Activated CD4-positive, CD25-positive, alpha-beta regulatory T cell treated with anti-CD3 and anti-CD28 coated beads, Interleukin-2, amount 50 U/mL, for 16 hours (primary cell): ENCODE measurements around the gene GPS1.
A peak's percentile ranks its signal among the peaks of the same experiment; 100 is the strongest.

ENCODE experiments used
- DNase-seq: peaks from one replicate; pipeline ENCODE4 v3.0.0-alpha.2; 2020; ENCODE audit warnings: low read depth, low spot score

The GPS1 gene

DNA sequence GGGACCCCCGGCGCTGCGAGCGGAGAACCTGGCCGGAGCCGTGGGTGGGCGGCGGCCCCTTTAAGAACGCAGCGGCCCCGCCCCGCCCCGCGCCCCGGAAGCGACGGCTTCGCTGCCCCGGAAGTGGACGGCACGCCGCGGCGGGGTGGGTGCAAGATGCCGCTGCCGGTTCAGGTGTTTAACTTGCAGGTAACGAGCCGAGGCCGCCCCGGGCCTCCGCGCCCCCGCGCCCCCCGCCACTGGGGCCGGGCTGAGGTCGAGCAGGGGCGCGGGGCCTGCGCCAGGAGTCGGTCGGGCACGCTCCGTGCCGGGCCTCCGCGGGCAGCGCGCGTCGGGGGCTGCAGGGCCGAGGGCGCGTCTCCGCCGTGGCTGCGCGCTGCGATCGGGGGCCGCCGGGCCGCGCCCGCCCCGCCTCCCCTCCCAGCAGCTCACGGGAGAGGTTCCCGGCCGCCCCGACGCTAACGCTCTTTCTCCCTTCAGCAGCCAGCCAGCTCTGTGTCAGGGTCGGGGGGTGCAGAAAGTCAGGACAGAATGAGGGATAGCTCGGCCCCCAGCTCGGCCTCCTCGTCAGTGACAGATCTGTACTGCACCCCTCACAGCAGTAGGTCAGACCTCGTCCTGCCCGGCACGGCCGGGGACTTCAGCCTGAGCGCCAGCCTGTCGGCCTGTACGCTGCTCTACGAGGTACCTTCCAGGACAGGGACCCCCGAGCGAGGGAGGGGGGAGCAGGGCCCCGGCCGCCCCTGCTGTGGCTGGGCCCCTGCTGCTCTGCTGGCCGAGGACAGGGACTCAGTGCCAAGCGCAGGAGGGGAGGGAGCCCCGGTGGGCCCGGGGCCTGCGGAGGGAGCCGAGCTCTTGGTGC is at the start of gene GPS1, which contains the start of gene RFNG:
Gene GPS1, plus strand, starts transcription at position 123 of the 862 bp plus-strand sequence. Its CDS starts 34 bp downstream, at position 157.
Gene RFNG, minus strand, starts transcription at position 36 of the 862 bp plus-strand sequence. CDS start 45 bp downstream, outside the sequence.
- DNase-seq, result peak; percentile 75

DNA sequence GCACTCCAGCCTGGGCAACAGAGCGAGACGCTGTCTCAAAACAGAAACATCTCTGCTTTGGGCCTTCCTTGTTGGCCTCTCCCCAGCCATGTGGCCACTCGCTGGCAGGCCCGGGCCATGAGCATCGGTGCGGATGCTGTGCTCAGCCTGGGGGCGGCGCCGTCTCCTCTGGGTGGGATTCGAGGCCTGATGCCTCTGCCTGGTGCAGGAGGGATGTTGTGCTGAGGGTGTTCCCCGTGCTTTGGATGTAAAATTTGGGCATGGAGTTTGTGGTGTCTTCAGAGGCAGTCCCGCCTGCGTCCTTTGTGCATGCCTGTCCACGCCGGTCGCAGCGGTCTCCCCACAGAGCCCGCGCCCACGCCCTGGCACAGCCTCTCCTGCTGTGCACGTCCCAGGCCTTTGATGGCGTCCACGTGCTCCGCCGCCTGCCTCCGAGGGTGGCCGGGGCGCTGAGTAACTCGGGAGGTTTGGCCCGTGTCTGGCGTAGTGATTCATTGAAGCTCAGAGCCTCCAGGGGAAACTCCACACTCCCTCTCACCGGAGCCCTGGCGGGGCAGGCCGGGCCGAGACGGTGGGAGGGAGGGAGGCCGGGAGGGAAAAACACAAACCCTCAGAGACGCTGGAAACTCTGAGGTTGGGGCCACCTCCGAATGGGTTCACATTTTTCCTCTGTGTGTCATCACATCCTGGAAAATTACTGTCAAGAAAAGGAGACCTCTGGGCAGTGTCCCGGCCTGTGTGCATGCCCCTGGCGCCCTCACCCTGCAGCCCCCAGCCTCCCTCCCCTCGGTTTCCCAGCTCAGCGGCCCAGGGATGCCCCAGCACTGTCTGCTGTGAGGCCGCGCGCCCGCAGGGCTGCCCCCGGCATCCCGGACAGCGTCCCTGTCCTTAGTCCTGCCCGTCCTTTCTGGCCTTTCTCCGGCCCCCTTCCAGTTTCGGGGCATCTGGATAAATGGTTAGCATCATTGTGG is 48.0 kb upstream of the GPS1 start:
- no peak for DNase-seq

DNA sequence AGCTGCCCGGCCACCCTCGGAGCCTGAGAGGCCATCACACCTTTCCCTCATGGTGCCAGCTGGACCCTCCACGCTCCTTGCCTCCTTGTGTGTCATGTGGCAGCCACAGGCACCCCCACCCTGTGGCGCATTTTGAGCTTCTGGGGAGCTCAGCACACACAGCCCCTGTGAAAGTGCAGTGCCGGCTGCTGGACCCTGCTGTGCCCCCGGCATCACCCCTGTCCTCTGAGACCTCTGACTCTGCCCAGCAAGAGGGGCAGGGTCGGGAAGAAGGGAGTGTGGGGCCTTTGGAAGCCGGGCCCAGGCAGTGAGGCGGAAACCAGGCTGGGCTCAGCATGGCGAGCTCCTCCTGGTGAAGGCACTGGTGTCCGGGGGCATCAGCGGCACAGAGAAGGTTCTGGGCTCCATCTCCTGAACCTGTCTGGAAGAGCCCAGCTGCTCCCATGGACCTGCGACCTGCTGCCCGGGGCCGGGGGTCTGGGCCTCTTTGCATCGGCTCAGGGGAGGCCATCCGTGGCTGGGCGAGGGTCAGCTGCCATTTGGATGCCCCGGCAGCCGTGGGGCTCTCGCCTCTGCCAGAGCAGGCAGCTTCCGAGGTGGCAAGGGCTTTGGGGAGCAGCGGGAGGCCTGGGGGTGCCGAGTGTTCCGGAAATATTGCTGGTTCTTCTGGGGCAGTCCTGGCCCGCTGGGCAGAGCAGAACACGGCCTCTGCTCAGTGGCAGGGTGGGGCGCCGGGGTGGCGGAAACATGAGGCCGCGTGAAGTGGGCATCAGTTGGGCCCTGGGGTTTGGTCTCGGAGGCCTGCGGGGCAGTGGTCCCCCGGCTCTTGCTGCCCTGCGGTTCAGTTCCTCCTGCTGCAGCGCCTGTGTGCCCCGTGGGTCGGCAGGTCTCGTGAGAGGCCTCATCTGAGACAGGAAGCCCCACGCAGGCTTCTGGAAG is 46.9 kb upstream of the GPS1 start:
- no peak for DNase-seq

DNA sequence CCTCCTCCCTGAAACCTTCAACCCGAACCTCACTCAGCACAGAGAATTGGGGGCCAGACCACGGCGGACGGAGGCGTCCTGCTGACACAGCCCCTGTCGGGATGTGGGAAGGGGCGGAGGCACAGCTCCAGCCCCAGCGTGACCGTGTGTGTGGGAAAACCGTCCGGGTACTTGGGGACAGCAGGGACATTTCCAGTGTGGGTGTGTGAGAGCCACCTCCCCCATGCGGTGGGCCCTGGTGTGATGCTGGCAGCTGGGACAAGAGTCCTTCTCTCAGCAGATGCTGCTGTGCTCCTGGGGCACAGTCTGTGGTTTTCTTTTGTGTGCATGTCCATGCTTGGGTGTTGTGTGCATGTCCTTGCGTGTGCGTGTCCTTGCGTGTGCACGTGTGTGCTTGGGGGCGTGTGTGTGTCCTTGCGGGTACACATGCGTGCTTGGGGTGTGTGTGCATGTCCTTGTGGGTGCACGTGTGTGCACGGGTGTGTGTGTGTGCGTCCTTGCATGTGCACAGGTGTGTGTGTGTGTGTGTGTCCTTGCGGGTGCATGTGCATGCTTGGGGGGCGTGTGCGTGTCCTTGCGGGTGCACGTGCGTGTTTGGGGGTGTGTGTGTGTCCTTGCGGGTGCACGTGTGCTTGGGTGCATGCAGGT is 45.9 kb upstream of the GPS1 start:
- no peak for DNase-seq

DNA sequence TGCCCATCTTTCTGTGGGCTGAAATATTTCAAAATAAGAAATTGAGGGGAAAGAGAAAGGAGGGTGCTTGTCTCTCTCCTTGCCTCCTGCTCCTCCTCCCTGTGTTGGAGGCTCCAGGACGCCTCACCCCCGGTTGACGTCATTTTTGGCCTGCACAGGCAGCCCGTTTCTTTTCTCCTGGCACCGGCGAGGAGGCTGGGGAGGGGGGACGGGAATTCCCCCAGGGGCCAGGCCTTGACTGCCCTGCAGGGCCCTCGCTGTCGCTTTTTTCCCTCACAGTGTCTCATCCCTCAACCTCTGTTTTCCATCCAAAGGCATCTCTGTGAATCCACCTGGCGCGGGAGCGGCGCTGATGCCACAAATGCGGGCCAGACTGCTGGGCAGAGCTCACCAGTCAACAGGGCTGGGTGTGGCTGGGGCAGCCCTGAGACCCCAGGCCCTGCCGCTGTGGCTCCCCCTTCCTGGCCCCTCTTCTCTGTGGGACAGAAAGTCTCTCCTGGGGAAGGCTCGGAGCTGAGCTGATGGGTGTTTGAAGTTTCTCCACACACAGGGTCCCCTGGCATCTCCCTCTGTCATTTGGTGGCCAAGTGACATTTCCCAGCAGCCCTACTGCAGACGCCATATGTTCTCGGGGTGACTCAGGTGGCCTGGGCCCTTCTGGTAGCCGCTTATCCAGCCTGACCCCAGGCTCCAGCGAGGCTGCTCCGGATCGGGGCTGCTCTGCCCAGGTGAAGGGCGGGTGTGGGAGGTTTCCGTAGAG is 45.0 kb upstream of the GPS1 start:
- no peak for DNase-seq

DNA sequence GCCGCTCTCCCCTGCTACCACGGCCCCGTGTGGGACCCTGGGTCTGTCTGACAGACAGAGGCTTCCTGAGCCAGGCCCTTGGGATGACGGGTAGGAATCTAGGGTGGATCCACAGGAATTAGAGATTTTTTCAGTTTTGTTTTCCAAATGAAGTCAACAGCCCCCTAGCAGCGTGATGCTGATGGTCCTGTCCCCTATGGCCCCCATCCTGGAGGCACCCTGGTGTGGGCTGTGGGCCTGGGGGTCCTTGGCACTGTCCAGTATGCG is 44.5 kb upstream of the GPS1 start:
- no peak for DNase-seq

DNA sequence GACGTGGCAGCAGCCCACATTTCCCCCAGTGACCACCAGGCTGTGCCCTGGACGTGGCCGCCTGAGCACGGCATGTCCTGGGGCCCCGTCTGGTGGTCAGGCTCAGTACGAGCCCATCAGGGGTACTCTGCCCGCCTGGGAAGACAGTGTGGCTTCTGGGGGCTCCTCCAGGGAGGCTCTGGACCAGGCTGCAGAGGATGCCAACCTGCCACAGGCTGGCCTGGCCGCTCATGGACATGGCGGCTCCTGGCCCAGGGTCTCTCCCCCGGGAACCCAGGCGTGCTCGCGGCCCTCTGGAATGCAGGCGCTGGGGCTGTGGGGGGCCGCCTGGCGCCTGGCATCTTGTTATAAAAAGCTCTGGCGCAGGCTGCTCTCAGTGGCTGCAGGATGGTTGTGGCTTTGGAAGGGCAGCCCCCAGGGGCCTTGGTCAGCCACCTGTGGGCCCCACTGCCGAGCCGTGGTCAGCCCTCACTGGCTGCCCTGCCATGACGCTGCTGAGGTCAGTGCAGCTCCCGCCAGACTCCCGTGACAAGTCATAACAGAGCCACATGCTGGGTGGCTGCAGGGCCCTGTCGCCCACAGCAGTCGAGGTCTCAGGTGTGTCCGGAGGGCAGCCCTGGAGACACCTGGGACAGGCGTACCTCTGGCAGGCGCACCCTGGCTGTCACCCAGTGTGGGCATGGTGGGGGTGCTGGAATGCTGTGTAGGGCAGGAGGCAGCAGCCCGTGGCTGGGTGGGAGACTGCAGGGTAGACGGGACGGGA is 44.0 kb upstream of the GPS1 start:
- no peak for DNase-seq

DNA sequence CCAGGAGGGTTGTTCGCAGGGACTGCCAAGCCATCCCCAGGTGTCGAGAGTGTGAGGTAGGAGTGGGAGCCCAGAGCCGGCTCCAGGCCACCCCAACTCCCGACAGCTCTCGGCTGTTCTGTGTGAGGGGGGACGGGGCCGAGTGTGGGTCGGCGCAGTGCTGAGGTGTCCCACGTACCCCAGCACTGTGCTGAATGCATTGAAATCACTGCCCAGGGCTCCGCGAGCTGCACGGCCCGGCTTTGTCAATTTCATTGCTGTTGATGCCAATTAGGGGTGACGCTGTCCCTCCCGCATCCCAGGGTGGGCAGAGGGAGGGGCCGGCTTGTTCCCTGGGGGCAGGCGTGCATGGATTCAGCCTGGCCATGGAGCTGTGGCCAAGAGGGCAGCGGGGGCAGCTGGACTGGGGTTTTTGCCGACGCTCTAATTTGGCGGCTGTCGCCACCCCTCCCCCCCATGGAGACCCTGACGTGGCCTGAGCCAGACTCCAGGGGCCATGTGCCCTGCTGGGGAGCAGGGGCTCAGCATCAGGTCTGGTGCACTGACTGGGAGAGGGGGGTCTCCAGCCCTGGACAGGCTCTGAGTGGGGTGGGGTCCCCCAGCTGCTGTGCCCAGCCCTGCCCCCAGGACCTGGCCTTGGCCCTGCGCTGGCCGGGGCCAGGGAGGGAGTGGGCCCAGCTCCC is 43.3 kb upstream of the GPS1 start:
- DNase-seq, result no peak

DNA sequence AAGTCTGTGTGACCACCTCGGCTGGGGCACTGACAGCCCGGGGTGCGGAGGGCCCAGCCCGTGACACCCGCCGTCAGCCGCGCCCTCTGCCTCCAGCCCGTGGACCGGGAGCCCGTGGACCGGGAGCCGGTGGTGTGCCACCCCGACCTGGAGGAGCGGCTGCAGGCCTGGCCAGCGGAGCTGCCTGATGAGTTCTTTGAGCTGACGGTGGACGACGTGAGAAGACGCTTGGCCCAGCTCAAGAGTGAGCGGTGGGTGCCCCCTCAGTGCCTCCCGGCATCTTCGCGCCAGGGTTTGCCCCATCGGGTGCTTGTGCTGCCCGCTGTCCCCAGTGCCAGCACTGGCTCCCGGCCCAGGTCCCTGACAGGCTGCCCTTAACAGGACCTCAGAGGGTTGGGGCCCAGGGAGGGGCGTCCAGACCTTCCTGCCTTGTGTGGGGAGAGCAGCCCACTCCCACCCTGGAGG is 42.7 kb upstream of the GPS1 start:
- DNase-seq, result no peak

DNA sequence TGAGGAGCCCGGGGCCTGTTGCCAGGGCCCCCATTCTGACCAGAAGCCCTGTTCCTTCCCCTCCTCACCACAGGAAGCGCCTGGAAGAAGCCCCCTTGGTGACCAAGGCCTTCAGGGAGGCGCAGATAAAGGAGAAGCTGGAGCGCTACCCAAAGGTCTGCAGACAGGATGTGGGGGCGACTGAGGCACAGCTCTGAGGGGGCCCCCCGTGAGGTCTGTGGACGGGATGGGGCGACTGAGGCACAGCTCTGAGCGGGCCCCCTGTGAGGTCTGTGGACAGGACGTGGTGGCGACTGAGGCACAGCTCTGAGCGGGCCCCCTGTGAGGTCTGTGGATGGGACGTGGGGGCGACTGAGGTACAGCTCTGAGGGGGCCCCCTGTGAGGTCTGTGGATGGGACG is 42.3 kb upstream of the GPS1 start:
- DNase-seq, result no peak

DNA sequence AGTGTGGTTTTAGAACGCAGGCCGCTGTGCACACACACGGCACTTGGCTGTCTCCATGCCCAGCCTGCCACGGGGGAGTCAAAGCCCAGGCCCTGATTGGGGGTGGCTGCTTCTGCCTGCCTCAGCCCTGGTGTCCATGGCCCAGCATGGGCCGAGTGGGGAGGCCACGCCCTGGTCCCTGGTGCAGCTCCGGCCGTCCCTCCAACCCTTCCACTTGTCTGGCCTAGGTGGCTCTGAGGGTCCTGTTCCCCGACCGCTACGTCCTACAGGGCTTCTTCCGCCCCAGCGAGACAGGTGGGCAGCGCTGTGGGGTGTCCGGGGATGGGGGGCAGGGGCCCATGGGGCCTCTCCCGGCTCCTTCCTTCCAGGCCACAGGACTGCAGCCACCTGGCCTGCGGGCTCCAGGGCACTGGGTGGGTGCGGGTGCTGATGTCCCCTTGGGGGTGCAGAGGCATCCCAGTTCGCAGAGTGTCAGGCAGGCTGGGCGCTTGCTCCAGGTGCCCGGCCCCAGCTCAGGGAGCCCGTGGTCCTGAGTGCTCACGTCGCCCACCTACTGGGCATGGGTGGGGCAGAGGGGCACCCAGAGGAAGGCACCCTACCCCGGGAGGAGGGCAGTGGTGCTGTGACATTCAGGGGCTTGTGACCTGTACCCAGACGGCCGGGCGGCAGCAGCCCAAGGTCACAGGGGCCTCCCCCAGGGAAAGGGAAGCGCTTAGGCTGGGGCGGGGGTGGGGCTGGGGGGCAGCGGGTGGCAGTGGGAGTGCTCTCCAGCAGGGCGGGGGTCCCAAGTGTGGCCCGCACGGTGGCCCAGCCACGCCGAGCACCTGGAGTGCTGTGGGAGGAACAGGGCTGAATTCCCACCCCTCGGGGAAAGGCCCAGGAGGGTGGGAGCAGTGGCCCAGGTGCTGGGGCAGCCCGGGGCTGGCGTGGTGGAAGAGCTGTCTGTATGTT is 40.8 kb upstream of the GPS1 start:
- DNase-seq, result no peak

DNA sequence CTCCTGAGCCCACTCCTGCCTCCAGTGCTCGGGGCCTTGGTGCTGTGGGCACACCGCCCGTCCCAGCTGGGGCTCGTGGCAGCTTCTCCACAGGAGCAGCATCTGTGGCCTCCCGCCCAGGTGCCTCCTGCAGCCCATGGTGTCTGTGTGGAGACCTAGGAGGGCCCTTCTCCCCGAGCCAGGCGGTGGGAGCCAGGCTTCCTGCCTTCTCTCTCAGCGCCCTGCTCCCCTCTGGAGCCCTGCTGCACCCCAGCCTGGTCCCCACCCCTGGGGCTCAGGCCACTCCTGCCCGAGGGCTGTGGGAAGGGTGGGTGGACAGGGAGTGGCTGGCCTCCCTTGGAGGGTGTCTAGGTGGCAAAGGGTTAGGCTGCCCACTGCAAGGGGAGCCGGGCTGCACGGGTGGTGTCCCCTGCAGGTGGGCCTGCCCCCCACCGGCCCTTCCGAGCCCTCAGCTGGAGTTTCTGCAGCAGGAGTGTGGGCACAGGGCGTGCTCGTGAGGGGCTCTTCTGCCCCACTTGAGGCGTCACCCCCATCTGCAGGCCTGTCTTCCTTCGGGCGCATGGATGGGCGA is 40.0 kb upstream of the GPS1 start:
- DNase-seq, result no peak

DNA sequence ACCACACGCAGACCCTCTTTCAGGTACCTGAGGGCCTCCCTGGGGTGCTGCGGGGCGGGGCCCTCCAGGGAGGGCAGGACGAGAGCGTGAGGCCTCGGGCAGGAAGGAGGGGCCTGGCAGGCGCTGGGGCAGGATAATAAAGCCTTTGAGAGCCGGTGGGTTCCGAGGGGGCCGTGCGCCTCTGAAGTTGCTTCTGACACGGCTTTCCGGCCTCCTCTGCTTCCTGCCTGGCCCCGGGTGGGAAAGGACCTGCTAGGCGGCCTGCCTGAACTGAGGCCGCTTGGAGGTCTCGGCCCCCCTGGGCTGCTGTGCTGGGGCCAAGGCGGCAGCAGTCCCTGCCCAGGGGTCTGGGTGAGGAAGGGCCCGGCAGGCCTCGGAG is 39.4 kb upstream of the GPS1 start:
- no peak for DNase-seq

DNA sequence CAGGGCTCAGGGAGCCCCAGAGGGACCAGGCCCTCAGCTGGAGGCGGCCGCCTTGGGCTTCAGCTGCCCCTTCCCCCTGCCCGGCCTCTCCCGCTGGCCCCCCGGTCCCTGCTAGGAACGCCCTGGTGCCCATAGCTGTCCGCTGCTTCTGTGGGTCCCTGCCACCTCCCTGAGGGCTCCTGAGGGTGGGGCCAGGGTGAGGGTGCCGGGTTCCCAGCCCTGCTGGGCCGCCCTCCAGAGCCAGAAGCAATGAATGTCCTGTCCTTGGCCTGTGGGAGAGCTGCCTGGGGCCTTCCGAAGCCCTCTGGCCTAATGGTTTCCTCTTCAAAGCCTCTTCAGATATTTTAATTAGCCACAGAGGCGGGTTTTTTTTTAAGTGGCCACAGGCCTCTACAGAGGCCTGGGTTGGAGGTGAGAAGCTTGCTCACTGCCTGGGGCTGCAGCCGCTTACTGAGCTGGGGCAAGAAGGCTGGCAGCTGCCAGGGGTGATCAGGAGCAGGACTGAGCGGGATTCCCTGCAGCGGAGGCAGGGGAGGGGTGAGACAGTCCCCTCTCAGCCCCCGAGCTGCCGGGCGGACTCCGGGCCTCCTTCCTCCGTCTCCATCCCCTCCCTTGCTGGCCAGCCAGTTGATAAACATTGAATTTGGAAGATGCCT is 38.9 kb upstream of the GPS1 start:
- DNase-seq, result no peak

DNA sequence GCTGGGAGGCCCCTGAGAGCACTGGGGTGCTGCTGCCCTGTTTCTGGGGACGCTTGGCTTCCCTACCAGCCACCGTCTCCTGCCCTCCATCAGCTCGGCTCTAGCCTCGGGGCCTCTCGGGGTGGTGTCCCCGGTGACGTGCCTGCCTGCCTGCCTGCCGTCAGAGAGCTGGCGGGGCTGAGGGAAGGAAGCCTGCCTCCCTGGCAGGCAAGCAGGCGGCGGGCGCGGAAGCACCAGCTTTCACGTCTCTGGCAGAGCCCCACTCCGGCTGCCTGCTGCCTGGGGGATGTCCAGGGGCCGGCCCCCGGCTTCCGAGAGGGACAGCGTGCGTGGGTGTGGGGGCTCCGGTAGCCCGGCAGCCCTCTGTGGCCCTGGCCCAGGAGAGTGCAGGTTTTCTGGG is 38.4 kb upstream of the GPS1 start:
- no peak for DNase-seq

DNA sequence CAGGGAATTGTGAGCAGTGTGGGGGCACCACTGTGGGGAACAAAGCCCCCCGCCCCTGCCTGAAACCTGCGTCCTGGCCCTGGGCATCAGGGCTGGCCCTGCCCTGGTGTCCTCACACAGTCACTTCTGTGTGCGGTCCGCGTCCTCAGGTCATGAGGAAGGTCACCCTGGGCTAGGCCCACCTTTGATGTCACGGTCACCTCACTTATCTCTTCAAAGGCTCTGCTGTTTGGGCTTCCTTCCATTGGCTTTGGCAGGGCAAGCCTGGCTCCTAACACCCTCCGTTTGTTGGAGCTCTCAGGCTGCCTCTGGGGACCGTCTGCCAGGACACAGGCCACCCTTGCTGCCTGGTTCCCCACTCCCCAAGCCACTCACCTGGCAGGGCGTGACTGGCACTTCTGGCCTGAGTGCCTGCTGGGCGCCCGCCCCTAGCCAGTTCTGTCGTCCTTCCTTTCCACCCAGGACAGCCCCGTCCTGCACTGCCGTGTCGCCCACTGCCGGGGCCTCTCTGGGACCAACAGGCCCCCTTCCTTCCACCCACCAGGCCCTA is 37.9 kb upstream of the GPS1 start:
- no peak for DNase-seq

DNA sequence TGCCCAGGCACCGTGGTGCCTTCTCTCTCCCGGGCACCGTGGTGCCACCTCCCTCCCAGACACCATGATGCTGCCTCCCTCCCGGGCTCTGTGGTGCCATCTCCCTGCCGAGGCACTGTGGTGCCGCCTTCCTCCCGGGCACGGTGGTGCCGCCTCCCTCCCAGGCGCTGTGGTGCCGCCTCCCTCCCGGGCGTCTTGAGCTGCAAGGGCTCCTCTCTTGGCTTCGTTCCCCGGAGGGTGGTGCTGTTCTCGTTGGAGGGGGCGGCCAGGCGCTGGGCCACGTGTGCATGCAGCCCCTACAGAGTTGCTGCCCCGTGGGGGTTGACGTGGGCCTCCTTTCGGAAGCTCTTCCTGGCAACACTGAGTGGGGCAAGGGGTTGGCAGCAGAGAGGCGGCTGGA is 37.3 kb upstream of the GPS1 start:
- DNase-seq, result no peak
